22Rv1 (cell line): ENCODE measurements around the gene DSP.

Experiments used
- H3K27ac ChIP-seq: fragments of 450-650 bp; 2 replicates; pipeline ENCODE4 v1.5.1; 2017
- ZFX ChIP-seq: fragments of 450-650 bp; IDR thresholded peaks from 2 replicates; pipeline ENCODE4 v1.6.1; 2017; ENCODE audit warnings: antibody characterized with exemption, borderline replicate concordance
- TF ChIP-seq, protein P1 (sequence below): fragments of 450-650 bp; IDR thresholded peaks from 2 replicates; pipeline ENCODE4 v1.5.1; 2017; ENCODE audit warnings: mild to moderate bottlenecking

DSP gene

DNA sequence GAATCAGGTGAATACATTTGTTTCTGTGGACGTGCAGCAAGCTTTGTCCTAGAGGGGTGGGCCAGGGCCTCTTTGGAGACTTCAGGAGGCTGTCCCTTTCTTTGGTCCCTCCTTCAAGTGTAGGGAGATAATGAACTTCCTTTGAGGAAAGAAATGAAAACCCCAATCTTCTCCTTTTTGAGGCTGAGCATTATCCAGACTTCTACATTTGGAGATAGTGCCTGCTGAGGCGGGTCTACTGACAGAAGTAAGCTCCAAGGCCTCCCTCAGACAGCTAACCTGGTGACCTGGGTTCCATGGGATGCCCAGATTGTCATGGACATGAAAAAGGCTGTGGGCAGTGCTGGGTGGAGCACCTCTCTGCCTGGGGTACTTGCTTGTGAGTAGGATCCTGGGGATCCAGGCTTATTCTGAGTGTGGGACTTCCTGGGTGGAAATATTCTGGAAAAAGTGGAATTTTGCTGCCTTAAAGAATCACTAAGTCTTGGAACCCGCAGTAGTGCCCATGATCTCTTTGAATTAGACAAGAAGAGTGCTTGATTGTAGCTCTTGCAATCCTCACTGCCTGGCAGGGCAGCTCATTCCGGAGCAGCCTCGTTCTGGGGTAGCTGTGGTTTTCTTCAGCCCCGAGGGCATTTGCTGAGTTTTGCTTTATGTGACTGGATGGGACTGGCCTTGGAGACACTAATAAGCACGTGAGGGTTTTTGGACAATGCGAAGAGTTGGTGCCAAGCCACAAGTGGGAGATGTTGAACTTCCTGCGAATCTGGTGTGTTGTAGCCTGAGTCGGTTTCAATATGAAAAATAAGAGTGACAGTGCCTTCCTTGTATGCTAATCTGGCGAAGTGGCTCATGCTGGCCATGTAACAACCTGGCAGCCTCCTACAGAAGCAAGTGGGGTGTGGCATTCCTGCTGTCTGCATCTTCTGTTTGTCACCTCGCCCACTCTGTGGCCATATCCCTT is 76.6 kb downstream of the DSP start:
- no peak overlapping the region for H3K27ac ChIP-seq
- TF ChIP-seq ZFX, result no peak
- TF ChIP-seq, protein P1, sequence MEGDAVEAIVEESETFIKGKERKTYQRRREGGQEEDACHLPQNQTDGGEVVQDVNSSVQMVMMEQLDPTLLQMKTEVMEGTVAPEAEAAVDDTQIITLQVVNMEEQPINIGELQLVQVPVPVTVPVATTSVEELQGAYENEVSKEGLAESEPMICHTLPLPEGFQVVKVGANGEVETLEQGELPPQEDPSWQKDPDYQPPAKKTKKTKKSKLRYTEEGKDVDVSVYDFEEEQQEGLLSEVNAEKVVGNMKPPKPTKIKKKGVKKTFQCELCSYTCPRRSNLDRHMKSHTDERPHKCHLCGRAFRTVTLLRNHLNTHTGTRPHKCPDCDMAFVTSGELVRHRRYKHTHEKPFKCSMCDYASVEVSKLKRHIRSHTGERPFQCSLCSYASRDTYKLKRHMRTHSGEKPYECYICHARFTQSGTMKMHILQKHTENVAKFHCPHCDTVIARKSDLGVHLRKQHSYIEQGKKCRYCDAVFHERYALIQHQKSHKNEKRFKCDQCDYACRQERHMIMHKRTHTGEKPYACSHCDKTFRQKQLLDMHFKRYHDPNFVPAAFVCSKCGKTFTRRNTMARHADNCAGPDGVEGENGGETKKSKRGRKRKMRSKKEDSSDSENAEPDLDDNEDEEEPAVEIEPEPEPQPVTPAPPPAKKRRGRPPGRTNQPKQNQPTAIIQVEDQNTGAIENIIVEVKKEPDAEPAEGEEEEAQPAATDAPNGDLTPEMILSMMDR, result no peak

DNA sequence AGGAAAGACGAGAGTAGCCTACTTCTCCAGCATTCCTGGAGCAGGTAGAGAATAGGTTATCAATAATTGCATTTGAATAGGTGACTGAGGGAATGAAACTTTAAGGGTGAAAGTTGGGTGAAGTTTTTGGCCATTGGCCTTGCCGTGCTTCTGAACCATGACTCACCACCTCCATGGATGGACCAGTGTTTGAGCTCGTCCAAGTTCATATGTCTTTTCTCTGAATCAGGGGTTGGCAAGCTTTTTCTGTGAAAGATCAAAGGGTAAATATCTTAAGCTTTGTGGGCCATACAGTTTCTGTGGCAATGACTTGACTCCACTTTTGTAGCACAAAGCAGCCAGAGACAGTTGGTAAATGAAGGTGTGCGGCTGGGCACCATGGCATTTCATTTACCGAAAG is 80.3 kb downstream of the DSP start:
- H3K27ac ChIP-seq, result no peak overlapping the region

DNA sequence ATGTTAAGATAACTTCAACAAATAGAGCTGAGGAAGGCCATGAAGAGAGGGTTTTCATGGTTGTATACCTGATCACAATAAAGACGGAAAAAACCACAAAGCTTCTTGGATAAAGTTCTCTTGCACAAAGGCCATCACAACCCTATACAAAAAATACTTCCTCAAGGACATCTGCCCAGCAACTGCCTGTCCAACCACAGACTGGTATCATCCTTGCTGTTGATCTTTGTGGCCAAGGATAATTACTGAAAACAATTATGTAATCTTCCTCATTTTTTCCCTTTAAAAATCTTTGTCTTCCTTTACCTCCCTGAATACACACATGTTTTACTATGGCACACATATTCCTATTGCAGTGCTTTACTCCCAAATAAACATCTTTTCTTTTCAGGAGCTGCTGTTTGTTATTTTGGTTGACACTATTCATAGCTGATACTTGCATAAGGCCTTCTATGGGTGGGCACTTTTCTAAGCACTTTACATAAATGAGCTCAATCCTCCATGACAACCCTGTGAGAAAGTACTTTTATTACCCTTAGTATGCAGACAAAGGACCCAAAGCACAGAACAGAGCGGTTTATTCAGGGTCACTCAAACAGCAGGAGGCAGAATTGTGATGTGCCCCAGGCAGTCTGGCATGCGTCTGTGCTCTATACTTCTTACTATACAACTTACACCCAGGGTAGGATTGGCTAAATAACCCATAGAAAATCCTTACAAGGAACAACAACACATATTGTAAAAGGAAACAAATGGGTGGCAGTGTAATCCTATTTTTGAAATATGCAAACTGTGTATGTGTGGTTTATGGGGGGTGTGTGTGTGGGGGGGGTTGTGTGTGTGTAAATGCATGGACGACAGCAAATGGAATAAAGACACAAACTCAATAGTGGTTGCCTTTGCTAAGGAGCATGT is 83.6 kb downstream of the DSP start:
- TF ChIP-seq, protein P1, result no peak
- TF ChIP-seq ZFX, result no peak
- no peak overlapping the region for H3K27ac ChIP-seq

More for the DNA sequence above, 80.3 kb downstream of the DSP start:
- TF ChIP-seq, protein P1, result no peak
- no peak for TF ChIP-seq ZFX

DNA sequence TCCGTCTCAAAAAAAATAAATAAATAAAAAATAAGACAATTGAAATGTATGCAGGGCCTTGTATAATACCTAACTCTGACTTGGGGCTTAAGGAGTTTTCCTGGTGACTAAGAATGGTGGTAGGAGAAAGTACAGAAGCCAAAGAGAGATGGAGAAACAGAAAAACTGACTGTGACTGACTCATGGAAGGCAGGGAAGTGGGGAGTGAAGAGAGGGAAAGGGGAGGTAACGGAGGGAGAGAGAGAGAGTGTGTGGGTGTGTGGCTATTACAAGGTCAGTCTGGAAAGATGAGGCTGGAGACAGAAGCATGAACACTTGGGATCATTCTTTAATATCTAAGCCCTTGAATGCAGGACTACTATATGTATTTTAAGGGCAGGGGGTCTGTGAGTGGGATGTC is 87.0 kb downstream of the DSP start:
- TF ChIP-seq ZFX, result no peak
- TF ChIP-seq, protein P1, result no peak
- no peak overlapping the region for H3K27ac ChIP-seq

DNA sequence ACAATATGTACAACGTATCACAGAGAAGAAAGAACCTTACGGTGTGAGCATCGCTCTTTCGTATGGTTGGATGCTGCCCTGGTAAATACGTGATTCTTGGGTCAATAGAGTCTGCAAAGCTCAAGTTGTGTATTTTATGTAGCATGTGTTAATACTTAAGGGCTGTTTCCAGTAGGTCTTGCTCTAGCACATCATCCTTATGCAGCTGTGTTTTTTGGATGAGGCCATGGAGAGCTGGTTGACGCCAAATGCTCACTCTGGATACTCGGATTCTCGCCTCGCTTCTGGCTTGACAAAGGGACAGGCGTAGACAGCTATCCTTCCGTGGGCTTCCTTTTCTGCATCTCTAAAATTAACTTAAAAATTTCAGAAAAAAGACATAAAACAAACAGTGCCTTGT is 87.4 kb downstream of the DSP start:
- no peak for TF ChIP-seq ZFX

DNA sequence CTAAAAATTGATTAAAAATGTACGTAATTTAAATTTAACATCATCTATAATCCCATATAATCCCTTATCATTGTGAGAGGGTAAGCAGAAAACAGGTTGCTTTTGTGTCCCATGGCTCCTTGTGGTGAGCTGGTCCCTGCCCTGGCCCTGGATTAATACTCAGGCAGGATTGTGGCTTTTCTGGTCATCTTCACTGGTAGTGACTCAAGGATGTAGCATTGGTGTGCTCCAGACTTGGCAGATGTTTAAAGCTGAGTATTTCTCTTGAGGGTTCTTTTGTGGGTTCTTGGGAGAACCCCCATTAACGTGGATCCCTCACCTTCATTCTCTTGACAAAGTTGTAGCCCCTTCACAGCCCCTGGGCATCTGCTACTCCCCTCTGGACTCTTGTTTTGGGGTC is 87.8 kb downstream of the DSP start:
- TF ChIP-seq ZFX, result no peak
- TF ChIP-seq, protein P1, result no peak
- no peak overlapping the region for H3K27ac ChIP-seq

More for the DNA sequence above, 87.4 kb downstream of the DSP start:
- no peak overlapping the region for H3K27ac ChIP-seq

DNA sequence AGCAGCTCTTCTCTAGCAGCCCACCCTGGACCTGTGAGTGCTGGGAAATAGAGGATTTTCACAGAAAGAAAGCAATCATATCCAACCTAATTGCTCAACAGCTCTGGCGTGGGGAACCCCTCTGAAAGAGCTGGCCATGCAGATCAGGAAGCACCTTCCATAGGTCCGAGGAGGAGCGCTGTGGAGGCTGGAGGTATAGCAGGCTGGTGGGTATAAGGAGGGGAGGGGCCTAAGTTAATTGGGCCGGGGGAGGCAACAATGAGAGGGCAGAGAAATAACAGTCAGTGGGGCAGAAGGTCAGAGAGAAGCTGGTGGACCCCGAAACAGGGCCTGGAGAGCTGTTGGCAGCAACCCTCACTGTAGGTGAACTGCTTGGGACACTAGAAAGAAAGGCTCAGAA is 89.3 kb downstream of the DSP start:
- H3K27ac ChIP-seq, result no peak overlapping the region
- no peak for TF ChIP-seq ZFX
- TF ChIP-seq, protein P1, result no peak
